Activated CD4-positive, alpha-beta T cell treated with anti-CD3 and anti-CD28 coated beads, Interleukin-2, amount 50 U/mL, for 16 hours (primary cell): Measurements from ENCODE around the gene PHF20.
A peak's percentile ranks its signal among the peaks of the same experiment; 100 is the strongest.
"Not testable (repeated sequence)": the region's sequence is repeated elsewhere in the genome, so short reads cannot be mapped to it uniquely, and the experiment has no call there.

ENCODE experiments used
- DNase-seq: peaks from one replicate; pipeline ENCODE4 v3.0.0-alpha.2; 2020

The PHF20 gene

DNA sequence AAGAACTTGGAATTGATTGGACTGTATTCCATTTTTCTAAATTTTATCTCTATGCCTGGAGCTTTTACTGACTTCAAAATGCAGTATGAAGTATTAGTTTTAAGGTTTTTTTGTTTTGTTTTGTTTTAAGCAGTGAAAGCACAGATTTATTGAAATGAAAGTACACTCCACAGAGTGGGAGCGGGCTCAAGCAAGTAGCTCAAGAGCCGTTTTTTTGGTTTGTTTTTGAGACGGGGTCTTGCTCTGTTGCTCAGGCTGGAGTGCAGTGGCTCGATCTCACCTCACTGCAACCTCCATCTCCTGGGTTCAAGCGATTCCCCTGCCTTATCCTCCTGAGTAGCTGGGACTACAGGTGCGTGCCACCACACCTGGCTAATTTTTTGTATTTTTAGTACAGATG lies 72.1 kb downstream of the PHF20 start:
- DNase-seq: not testable (repeated sequence)

DNA sequence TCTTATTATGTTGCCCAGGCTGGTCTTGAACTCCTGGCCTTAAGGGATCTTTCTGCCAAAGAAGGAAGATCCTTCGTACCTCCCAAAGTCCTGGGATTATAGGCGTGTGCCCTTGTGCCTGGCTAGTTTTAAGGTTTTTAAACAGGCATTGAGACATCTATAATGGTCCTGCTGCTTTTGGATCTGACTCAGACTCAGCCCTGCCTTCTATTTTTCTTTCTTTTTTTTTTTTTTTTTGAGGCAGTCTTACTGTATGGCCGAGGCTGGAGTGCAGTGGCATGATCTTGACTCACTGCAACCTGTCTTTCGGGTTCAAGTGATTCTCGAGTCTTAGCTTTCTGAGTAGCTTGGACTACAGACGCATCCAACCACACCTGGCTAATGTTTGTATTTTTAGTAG lies 73.7 kb downstream of the PHF20 start:
- no peak for DNase-seq

DNA sequence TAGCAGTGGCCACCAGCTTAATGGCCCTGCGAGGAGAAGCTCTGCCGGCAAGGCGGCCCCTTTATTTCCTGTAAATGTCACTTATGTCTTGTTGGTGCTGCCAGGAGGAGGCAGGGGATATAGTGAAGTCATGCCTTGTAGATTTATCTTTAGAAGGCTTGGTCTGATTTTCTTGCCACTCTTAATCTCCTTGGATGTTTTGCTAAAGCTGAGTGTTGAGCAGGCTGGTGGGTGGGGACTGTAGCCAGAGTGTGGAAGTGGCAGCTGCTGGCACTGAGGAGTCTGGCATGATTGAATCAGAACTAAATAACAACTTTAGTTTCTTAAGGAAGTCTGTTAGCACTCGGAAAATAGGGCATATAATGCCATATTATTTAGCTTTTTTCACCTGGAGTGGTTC lies 77.9 kb downstream of the PHF20 start:
- DNase-seq: no peak

DNA sequence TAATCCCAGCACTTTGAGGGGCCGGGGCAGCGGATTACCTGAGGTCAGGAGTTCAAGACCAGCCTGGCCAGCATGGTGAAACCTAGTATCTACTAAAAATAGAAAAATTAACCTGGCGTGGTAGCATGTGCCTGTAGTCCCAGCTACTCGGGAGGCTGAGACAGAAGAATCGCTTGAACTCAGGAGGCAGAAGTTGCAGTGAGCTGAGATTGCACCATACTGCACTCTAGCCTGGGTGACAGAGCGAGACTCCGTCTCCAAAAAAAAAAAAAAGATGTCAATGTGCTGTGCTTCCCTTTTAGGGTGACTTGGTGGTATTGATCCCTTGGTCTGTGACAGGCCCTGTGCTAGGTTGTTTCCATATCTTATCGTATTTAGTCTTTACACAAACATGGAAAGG lies 79.8 kb downstream of the PHF20 start:
- not testable (repeated sequence) for DNase-seq

DNA sequence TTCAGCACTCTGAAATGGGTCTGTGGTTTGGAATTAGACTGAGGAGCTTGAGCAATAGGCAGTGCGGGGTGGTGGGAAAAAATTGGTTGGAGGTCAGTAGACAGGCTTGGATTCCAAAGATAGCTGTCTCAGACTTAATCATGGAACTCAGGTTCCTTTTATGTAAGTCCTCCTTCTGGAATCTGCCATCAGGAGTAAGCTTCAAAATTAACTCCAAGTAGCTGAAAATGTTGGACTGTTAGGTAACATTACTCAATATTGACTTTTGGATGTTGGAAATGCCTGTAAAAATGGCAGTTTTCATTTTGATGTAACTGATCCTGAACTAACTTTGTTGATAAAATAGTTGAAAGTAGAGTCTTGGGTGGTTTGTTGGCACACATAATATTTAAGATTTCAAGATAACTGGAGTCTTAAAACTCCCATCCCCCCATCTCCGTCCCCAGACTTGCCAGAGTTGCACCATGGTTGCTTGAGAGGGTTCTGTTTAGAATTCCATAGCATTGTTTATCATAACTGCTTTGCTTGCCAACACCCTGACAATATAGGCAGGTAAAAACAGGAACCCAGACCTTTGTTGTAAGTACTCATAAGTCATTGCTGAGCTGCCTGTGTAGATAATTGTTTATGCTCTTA lies 83.0 kb downstream of the PHF20 start:
- no peak for DNase-seq

DNA sequence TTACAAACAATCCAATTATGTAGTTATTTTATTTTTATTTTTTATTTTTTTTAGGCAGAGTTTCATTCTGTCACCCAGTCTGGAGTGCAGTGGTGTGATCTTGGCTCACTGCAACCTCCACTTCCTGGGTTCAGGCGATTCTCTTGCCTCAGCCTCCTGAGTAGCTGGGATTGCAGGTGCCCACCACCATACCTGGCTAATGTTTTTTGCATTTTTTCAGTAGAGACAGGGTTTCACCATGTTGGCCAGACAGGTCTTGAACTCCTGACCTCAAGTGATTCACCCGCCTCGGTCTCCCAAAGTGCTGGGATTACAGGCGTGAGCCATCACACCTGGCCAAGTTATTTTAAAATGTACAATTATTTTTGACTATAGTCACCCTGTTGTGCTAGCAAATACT lies 83.8 kb downstream of the PHF20 start:
- DNase-seq: not testable (repeated sequence)

DNA sequence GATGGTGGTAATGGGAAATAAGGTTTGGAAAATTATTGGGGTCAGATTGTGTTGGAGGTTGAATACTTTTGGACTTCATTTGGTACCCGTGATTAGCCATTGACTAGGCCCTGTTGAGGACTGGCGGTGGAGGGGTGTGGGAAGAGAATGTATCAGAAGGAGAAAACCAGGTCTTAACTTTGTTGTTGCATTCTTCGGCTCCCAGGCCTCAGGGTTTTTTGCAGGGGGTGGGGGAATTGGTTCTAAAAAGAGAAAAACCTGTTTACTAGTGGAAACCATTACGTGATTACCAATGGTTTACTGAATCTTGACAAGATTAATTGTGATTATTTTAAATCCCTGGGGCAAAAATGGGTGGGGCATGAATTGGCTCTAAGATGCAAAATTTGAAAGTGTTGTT lies 85.1 kb downstream of the PHF20 start:
- DNase-seq: no peak

DNA sequence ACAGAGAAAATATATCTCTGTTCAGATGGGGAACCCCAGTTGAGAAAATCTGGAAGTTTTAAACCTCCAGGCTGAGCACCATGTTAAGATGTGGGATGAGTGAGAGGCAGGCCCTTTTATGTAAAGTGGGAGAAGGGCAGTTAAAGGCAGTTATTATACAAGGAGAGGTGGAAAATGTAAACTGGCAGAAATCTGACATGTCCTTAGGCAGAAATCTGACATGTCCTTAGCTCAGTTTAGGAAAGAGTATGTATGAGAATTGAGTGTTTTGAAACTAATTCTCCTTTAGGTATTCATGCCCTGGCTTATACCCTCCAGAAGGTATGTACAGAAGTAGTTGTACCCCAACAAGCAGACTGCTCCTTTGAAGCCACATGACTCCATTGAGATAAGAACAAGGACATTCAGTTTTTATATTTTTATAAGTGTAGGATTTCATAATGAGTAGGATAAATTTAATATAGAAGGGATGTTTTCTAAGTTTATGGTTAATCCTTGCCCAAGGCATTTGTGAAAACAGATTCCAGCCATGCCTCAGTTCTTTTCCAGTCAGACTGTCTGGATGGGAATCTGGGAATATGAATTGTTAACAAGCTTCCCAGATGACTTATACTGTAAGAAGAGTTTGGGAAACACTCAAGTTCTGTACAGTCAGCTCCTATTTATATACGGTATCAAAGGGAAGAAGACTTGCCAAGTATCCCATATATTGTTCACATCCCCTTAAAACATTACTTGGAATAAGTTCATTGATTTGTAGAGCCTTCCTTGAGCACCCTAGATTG lies 94.8 kb downstream of the PHF20 start:
- no peak for DNase-seq

DNA sequence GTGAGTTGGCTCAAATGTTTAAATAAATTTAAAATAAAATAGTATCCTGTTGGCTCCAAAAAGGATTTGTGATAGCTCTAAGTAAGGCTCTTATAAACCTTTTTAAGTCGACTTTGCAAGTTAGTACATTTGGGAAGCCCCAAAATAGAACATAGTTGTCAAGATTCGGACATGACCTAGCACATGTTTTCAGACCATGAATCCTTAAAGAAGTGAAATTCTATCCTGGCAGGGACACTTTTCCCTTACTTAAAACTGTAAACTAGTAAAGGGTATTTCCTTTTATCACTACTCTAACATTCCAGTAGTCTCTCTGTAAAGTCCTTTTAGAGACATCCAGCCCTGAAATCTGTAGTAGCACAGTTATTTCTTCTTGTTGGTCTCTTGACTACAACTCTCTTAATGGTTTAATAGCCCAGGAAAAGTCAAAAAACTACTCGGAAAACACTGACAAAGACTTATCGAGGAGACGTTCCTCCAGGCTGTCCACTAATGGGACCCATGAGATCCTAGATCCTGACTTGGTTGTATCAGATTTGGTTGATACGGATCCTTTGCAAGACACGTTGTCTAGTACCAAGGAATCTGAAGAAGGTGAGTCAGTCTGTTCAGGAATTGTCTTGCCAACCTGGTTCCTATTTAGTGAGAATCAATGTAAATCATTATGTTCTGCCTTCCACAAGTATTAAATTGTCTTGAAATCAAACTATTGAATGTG lies 98.9 kb downstream of the PHF20 start:
- DNase-seq: no peak

DNA sequence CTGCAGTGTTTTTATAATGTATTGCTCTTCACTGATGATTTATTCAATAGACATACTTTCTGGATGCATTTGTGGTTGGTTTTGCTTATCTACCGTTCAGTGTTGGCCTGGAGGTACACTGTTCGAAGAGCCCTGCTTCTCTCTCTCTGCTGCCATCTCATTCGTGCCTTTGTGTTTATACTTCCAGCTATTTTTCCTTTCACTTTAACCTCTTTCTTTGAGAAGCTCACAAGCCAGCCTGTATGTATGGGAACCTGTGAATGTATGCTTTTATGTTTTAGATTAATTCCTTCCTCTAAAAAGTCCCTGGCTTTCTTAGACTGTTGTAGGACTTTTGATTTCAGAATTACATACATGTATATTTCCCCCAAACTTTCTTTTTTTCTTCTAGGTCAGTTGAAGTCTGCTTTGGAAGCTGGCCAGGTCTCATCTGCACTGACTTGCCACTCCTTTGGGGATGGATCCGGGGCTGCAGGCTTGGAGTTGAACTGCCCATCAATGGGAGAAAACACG lies 99.5 kb downstream of the PHF20 start:
- no peak for DNase-seq

DNA sequence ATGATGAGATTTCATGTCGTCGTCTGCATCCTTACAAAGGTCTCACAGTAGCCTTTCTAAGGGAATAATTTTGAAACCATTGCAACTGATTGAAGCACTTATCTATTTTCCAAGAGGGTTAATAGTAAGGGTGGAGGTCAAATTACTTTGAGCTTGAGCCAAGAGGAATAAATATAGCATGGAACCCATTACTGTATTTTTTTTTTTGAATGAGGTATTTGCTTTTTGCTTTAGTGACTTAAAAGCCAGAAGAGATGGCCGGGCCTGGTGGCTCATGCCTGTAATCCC lies 104.2 kb downstream of the PHF20 start:
- no peak for DNase-seq

DNA sequence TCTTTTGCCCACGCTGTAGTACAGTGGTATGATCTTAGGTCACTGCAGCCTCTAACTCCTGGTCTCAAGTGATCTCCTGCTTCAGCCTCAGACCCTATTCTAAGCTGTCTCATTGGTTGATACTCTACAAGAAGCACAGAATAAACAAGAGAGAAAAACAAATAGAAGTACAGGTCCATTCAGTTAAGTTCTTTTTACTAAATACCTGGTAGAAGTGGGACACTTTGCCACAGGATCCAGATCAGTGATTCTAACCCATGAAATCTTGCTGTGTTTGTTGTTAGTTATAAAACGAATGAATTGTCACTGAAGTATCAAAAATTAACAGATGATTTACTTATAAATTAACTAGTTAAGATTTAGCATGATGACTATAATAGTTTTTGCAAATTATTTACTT lies 105.8 kb downstream of the PHF20 start:
- DNase-seq: no peak

DNA sequence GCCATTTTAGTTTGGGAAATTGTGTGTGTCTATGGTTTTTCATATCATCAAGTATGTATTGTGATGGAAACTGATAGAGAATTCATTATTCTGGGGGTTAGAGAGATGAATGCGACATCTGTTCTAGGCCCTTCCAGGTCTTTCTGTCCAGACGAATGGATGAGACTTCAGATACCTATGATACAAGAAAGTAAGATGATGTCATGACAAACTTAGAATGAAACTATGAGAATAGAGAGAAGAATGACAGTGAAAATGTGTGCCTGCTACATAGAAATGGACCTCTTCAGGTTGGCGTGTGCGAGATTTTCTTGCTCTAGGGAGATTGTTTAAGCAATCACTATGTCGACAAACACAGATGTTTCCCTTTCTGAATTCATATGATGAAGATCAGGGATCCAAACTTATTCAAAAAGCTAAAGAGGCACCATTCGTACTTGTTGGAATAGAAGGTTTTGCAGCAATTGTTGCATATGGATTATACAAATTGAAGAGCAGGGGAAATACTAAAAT lies 106.4 kb downstream of the PHF20 start:
- DNase-seq: no peak

DNA sequence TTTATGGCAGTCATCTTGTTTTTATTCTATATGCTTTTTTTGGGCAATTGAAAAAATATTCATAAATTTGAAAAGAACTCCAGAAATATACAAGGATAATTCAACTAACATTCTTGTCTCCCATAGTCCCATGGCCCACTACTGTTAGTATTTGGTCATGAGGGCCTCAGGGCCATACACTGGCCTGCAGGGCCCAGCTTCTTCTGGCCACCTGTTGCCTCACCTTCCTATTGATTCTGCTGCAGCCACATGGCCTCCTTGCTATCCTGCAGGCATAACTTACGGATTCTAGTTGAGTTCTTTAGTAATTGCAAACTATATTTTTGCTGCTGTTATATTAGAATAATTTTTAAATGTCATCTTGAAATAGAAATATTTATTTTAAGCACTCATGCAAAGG lies 109.9 kb downstream of the PHF20 start:
- no peak for DNase-seq

DNA sequence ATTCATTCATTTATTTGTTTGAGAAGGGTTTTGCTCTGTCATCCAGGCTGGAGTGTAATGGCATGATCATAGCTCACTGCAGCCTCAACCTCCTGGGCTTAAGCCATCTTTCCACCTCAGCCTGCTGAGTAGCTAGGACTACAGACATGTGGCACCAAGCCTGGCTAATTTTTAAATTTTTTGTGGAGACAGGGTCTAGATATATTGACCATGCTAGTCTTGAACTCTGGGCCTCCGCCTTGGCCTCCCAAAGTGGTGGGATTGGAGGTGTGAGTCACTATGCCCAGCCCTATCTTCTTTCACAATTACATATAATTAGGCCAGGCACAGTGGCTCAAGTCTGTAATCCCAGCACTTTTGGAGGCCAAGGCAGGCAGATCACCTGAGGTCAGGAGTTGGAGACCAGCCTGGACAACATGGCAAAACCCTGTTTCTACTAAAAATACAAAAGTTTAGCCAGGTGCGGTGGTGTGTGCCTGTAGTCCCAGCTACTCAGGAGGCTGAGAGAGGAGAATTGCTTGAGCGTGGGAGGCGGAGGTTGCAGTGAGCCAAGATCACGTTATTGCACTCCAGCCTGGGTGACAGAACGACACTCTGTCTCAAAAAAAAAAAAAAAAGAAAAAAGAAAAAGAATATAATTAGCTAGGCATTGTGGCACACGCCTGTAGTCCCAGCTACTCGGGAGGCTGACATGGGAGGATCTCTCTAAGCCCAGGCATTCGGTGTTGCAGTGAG lies 110.8 kb downstream of the PHF20 start:
- not testable (repeated sequence) for DNase-seq

DNA sequence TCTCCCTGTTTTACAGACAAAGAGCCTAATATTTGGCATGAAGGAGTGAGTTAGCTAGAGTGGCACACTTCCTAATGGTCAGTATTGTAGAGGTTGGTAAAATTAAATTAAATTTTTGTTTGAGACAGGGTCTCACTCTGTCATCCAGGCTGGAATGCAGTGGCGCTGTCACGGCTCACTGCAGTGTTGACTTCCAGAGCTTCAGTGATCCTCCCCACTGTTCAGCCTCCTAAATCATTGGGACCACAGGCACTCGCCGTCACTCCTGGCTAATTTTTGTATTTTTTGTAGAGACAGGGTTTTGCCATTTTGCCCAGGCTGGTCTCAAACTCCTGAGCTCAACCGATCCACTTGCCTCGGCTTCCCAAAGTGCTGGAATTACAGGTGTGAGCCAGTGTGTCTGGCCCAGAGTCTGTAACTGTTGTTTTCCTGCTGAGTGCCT lies 111.5 kb downstream of the PHF20 start:
- no peak for DNase-seq

DNA sequence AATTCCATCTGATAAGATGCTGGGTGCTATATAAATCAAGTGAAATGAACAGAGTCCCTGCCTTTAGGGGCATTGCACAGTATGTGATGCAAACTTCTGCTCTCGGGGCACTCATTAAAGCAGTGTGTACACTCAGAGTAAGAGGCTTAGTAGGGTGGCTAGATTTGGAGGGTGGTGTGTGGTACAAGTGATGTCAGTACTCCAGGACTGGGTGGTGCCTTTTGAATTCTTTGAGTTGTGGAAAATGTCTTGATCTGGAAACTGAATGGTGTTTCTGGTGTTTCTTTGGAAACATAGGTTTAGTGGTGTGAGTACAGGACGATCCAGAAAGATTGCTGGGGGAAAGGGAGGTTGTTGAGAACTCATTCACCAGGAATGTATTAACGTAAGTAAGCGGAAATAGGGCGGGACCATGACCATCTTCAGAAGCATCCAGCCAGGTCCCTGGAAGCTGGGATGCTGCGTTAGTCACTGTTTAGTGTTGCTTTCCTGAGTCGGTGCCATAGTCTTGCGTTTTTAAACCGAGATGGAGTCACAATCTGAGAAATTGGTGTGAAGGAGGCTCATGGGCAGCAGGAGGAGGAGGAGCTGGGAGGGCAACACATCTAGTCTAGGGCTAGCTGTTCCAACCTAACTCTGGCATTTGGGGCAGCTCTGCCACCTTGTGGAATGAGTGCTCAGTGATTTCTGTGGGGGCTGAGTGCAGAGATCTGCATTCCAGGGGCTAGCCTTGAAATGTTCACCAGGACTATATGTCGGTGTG lies 112.1 kb downstream of the PHF20 start:
- DNase-seq: peak; percentile 49

DNA sequence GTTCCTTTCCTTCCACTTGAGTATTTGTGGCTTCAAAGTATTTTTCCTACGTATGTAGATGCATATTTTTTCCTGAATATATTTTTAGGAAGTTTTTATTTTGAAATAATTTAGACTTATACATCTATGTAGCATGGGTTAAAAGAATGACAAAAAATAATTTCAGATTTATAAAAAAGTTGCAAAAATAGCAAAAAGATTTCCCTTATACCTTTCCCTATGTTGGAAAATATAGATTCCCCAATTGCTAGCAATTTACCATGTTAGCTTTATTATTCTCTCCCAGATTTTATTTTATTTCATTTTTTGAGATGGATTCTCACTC lies 112.7 kb downstream of the PHF20 start:
- no peak for DNase-seq

DNA sequence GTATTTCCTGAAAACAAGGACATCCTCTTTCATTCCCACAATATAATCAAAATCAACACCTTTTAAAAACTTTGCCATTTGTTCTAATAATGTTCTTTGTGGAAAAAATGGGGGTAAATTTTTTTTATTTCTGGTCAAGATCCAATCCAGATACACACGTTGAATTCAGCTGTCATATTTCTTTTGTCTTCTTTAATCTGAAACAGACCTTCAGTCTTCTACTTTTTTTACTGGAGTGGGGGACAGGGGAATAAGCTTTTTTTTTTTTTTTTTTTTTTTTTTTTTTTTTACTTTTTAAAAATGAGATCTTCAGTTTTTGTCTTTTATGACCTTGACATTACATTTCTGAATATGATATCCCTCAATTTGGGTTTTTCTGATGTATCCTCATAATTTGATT lies 113.4 kb downstream of the PHF20 start:
- no peak for DNase-seq

DNA sequence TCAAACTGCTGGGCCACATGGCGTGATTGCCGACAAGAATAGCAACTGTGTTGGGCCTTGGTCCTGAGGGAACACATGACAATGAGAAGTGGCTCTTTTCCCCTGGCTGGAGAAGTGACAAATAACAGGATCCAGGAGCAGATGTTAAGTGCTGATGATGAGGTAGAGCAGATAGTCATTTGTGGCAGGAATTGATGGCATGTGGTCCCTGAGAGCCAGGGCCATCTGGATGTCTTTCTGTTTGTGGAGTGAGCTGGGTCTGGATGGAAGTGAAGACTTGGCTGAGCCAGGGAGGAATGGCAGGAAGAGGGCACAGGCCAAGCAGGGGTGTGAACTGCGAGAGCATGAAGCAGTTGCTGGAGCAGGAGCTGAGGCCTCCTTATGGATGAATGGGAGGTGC lies 114.7 kb downstream of the PHF20 start:
- no peak for DNase-seq

DNA sequence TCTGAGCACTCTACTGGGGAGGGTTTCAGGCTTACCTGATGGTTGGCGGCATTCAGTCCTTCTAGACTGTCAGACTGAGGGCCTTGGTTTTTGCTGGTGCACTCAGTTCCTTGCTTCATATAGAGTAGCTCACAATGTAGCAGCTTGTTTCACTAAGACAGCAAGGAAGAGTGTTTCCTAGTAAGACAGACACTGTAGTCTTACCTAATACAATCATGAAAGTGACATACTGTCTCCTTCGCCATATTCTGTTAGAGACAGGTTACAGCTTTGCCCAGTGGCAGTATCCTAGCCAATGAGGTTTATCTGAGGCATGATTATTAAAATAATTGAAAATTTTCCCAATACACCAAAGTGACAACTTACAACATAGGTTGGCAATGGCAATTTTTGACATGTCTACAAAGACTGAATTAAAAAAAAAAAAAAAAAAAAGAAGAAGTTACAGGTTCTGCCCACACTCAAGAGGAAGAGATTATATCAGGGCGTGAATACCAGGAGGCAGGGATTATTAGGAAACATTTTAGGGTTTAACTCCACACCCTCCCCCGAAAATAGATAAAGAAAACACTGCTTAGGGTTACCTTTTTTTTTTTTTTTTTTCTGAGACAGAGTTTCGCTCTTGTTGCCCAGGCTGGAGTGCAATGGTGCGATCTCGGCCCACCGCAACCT lies 115.7 kb downstream of the PHF20 start:
- no peak for DNase-seq

DNA sequence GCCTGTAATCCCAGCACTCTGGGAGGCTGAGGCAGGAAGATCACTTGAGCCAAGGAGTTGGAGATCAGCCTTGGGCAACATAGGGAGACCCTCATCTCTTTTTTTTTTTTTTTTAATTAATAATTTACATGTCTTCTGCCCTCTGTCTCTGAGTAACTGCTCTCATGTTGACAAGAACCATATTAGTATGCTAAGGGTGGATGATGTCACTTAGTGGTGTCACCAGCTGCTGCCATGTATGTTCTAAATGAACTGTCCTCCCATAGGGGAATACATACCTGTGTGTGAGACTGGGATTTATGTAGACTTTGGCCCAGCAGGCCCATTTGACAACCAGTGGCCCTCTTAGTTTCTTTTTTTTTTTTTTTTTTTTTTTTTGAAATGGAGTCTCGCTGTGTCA lies 116.8 kb downstream of the PHF20 start:
- DNase-seq: no peak
